ENCODE results near the gene C17orf107. TPM values are rescaled to one million over a fixed set of nuclear protein-coding genes. Genes with fewer than 3 reads are reported as not detected.

Gene C17orf107
- total and polyA plus RNA-seq, 2 of the 13 experiments (the other 11 are each of a cell fraction or from before 2014, with no cell fraction given): 0.20 to 0.59 TPM

- no peak for TF ChIP-seq HOMEZ (CRISPR knock-in tag; IDR thresholded peaks at IDR 0.05; ENCODE audit: low read depth)
- TF ChIP-seq REST (IDR thresholded peaks at IDR 0.05; ENCODE audit: borderline replicate concordance in 1 of 2, low read depth in 1 of 2, low read length in 2 of 2): peak in 1 of 2 experiments; percentile 59; a peak in 1 of 4 replicates
- TF ChIP-seq CREB3 (CRISPR knock-in tag; IDR thresholded peaks at IDR 0.05): no peak
- TF ChIP-seq ZNF232 (CRISPR knock-in tag; IDR thresholded peaks at IDR 0.05; ENCODE audit: borderline replicate concordance): peak; percentile 68; the same call in 1 of the 2 replicates
- TF ChIP-seq NFKBIZ (CRISPR knock-in tag; IDR thresholded peaks at IDR 0.05): peak; percentile 41; the same call in 1 of the 2 replicates
- peak; percentile 57; the same call in 1 of the 2 replicates for TF ChIP-seq ZNF609 (CRISPR knock-in tag; IDR thresholded peaks at IDR 0.05; ENCODE audit: borderline replicate concordance)
- no peak; the same call in 1 of the 2 replicates for TF ChIP-seq JUN (CRISPR knock-in tag; IDR thresholded peaks at IDR 0.05)
- peak; percentile 43; the same call in 1 of the 2 replicates for TF ChIP-seq FOSL1 (CRISPR knock-in tag; IDR thresholded peaks at IDR 0.05; ENCODE audit: borderline replicate concordance)
- TF ChIP-seq HMGXB4 (CRISPR knock-in tag; IDR thresholded peaks at IDR 0.05; ENCODE audit: borderline replicate concordance in 1 of 2, low read depth in 1 of 2): peak; percentile 16 to 65; a peak in 1 of 4 replicates
- TF ChIP-seq MIER3 (CRISPR knock-in tag; IDR thresholded peaks at IDR 0.05; ENCODE audit: borderline replicate concordance): no peak
- TF ChIP-seq ZNF160 (CRISPR knock-in tag; IDR thresholded peaks at IDR 0.05): peak; percentile 62; the same call in 1 of the 2 replicates
- no peak for TF ChIP-seq U2AF1 (optimal IDR thresholded peaks at IDR 0.05; ENCODE audit: low read depth, low read length)
- peak; percentile 84 for TF ChIP-seq SKI (IDR thresholded peaks at IDR 0.05; ENCODE audit: partially characterized antibody)
- peak; percentile 22; the same call in 1 of the 2 replicates for TF ChIP-seq SOX5 (CRISPR knock-in tag; IDR thresholded peaks at IDR 0.05; ENCODE audit: borderline replicate concordance)
These were observed 50.2 kb downstream of the C17orf107 start (continued) for GRCh38 chr17:4949321-4950074.

Data from HepG2 (cell line).